Measurements from ENCODE around the gene GUCY1A2.

GUCY1A2 gene

DNA sequence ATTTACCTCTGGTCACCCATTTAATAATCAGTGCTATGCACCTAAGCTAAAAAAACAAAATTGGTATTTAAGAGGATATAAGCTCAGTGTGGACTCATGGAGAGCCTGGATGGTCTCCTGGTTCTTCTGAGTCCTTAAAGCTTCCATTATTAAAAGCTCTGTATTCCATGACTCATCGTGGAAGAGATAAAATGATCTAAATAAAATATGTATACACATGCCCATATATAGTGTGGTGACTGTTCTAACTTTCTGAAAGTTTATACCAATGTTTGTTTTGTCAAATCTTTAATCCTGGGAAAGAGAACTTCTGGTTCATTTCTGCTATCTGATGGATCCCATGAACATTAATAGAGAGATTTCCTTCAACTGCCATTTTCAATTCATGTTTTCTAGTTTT lies 375.9 kb downstream of the GUCY1A2 start:
- no peaks in the 10 kb centered on the region for H3K4me1 Mint-ChIP-seq (ENCODE audit: low read depth)
- H3K9me3 Mint-ChIP-seq, result peaks cover 9% of the 10 kb centered on the region
- no peak overlapping the region for H3K4me3 Mint-ChIP-seq
- DNase-seq (ENCODE audit: low spot score), result no peak
- no peaks in the 10 kb centered on the region for H3K36me3 Mint-ChIP-seq (ENCODE audit: low read depth)
- no peaks in the 10 kb centered on the region for H3K27me3 Mint-ChIP-seq (ENCODE audit: low read depth)
- no peak overlapping the region for H3K27ac Mint-ChIP-seq

DNA sequence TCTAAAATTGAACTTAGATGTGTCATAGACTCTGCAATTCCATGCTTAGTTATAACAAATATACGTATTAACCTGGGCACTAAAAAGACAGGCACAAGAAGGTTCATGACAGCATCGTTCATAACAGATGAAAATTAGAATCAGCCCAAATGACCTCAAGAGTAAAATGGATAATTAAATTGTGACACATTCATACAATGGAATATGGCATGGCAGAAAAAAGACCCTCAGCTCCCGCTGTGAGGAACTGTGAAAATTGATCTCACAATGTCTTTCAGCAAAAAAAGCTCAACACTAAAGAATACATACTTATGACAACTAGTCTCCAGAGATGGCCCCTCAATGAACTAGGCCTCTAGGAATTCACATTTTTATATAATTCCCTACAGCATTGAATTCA lies 386.0 kb downstream of the GUCY1A2 start:
- H3K4me1 Mint-ChIP-seq (ENCODE audit: low read depth), result no peaks in the 10 kb centered on the region
- no peaks in the 10 kb centered on the region for H3K36me3 Mint-ChIP-seq (ENCODE audit: low read depth)
- H3K27ac Mint-ChIP-seq, result no peak overlapping the region
- peaks cover 10% of the 10 kb centered on the region for H3K9me3 Mint-ChIP-seq
- no peak overlapping the region for H3K4me3 Mint-ChIP-seq
- DNase-seq (ENCODE audit: low spot score), result no peak
- H3K27me3 Mint-ChIP-seq (ENCODE audit: low read depth), result no peaks in the 10 kb centered on the region

GRCh38 chr11:106627694-106628093 lies 390.6 kb downstream of the GUCY1A2 start:
- Mint-ChIP-seq H3K27ac (no peak overlapping the region), H3K36me3 (ENCODE audit: low read depth) (no peaks in the 10 kb centered on the region), H3K27me3 (ENCODE audit: low read depth) (no peaks in the 10 kb centered on the region), H3K9me3 (peaks cover 13% of the 10 kb centered on the region), H3K4me1 (ENCODE audit: low read depth) (no peaks in the 10 kb centered on the region), H3K4me3 (no peak overlapping the region)
- no peak for DNase-seq (ENCODE audit: low spot score)

- Mint-ChIP-seq H3K9me3 (peaks cover 16% of the 10 kb centered on the region), H3K4me1 (ENCODE audit: low read depth) (no peaks in the 10 kb centered on the region), H3K4me3 (no peak overlapping the region), H3K36me3 (ENCODE audit: low read depth) (no peaks in the 10 kb centered on the region), H3K27ac (no peak overlapping the region), H3K27me3 (ENCODE audit: low read depth) (no peaks in the 10 kb centered on the region)
- no peak for DNase-seq (ENCODE audit: low spot score)
Observed at GRCh38 chr11:106625566-106625965, 392.7 kb downstream of the GUCY1A2 start.

DNA sequence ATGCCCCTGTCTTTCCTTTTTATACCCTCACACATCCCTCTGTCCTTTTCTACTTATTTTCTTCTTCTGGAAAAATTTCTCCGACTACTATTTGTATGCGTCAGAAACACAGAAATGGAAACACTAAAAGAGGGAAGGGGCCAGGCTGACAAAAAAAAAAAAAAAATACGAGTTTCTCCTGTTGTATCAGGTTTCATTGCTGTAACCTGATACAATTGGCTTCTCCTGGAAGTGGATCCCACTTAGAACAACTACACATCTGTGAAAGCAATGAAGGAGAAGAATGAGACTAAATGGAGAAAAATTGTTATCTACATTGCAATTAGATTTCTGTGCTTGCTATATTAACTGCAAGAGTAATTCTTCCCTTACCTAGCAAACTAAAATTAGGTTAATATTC lies 393.9 kb downstream of the GUCY1A2 start:
- no peaks in the 10 kb centered on the region for H3K4me1 Mint-ChIP-seq (ENCODE audit: low read depth)
- DNase-seq (ENCODE audit: low spot score), result no peak
- no peak overlapping the region for H3K27ac Mint-ChIP-seq
- peaks cover 12% of the 10 kb centered on the region for H3K9me3 Mint-ChIP-seq
- H3K4me3 Mint-ChIP-seq, result no peak overlapping the region
- H3K36me3 Mint-ChIP-seq (ENCODE audit: low read depth), result no peaks in the 10 kb centered on the region
- H3K27me3 Mint-ChIP-seq (ENCODE audit: low read depth), result no peaks in the 10 kb centered on the region

All from T-helper 2 cell treated with Interferon-gamma antibody and Interleukin-4, amounts not matched to agents 5 μg/mL and 100 μg/mL, for 36 hours (primary cell).